Right lobe of liver (tissue), 6 donors: Measurements from ENCODE around the gene AMMECR1L. TPM values are rescaled to one million over a fixed set of nuclear protein-coding genes. Genes with fewer than 3 reads are reported as not detected.
"Not testable (repeated sequence)": the region's sequence is repeated elsewhere in the genome, so short reads cannot be mapped to it uniquely, and the experiment has no call there.

Experiments used
- ATAC-seq, 4 donors: fragments of 200-7000 bp; cut with Tn5 transposase; one replicate each; pipeline ENCODE4 v1.9.1; 2020; ENCODE audit warnings: mild to moderate bottlenecking in 4 of 4, moderate library complexity in 4 of 4
- DNase-seq, 3 donors: peaks; one replicate each; pipeline ENCODE4 v3.0.0-alpha.2; 2020
- H3K27ac ChIP-seq, 3 donors: fragments of 200-600 bp; one replicate each; pipeline ENCODE4 v1.8.0; 2022
- H3K27me3 ChIP-seq, 2 donors: fragments of 200-600 bp; one replicate each; pipeline ENCODE4 v1.8.0; 2022
- H3K36me3 ChIP-seq, 4 donors: fragments of 200-600 bp; sonication (generic) in 1 of 4; one replicate each; pipeline versions ENCODE4 v1.5.1 to v1.8.0; 2017 to 2022; ENCODE audit warnings: control low read depth in 1 of 4
- H3K4me1 ChIP-seq, 4 donors: fragments of 200-600 bp; sonication (generic) in 1 of 4; one replicate each; pipeline versions ENCODE4 v1.5.1 to v1.8.0; 2017 to 2022; ENCODE audit warnings: control low read depth in 1 of 4
- H3K4me3 ChIP-seq, 3 donors: fragments of 200-600 bp; one replicate each; pipeline ENCODE4 v1.8.0; 2022
- H3K9me3 ChIP-seq, 4 donors: fragments of 200-600 bp; sonication (generic) in 1 of 4; one replicate each; pipeline versions ENCODE4 v1.5.1 to v1.8.0; 2017 to 2022; ENCODE audit warnings: control low read depth in 1 of 4
- CTCF ChIP-seq, 4 donors: fragments of 200-600 bp in 3 of 4; fragments of 450-650 bp in 1 of 4; IDR thresholded peaks; one replicate each; pipeline versions ENCODE4 v1.5.1 to v1.8.0; 2016 to 2022; ENCODE audit warnings: antibody characterized with exemption in 4 of 4, mild to moderate bottlenecking in 2 of 4
- POLR2A ChIP-seq: fragments of 450-650 bp; IDR thresholded peaks from one replicate; pipeline ENCODE4 v1.6.1; 2017; ENCODE audit warnings: antibody characterized with exemption, mild to moderate bottlenecking
- WGBS: methylation state at CpG from one replicate; pipeline ENCODE4 v1.1.6; 2018; ENCODE audit warnings: low coverage, low lambda C conversion rate; ENCODE audit not compliant: insufficient coverage; ENCODE audit errors: missing lambda C conversion rate; 5-methylcytosine and 5-hydroxymethylcytosine counted together
- intact Hi-C, 2 donors: fragments of 100-400 bp; cut with DNase I; formaldehyde crosslinking; loops; one replicate each; pipeline versions ENCODE4 v1.11.2 to v1.14.1; 2022
- total RNA-seq, 6 experiments: library from RNA; depleted of rRNA in 2 of 6; stranded (reverse); fragments of >200 nt in 2 of 6; fragmentation: NEBNext Ultra II Directional in 3 of 6; extraction: Animal tissue kit (Norgen Biotek cat#: 25700) in 3 of 6; gene quantifications; one replicate each; pipeline versions ENCODE4 v1.1.0 to v1.2.4, GENCODE V29; 2016 to 2023
- donor health status: DM: no; HTN: yes; CAD: no.
- donor health status: DM: no; HTN: no; CAD: no.
- donor health status: DM: no; HTN: no; CAD: no.
- donor health status: DM: no; HTN: yes; CAD: no.
- donor health status: DM: no; HTN: yes; CAD: no.

The AMMECR1L gene
- total RNA-seq, 6 experiments from 2014 or later = 5.3 to 7.6 (median 6.7) TPM

- H3K36me3 ChIP-seq = peaks cover 0 to under 1% (median 0%) of the 10 kb centered on the region in 4 donors
- WGBS = 100% methylated on average over 1 of the region's 1 CpG
- TF ChIP-seq POLR2A (no peak), CTCF (IDR thresholded peaks at IDR 0.05) (no peak)
- no peak for DNase-seq
- peaks cover 0 to 28% (median 0%) of the 10 kb centered on the region in 4 donors for H3K4me1 ChIP-seq
- H3K27ac ChIP-seq = no peak overlapping the region
- H3K27me3 ChIP-seq = no peaks in the 10 kb centered on the region
- ATAC-seq = no peak
- intact Hi-C loops = no loop called here
- no peak overlapping the region for H3K4me3 ChIP-seq
- no peaks in the 10 kb centered on the region for H3K9me3 ChIP-seq
Measured at GRCh38 chr2:127888772-127889171, 3.0 kb upstream of the AMMECR1L start.

GRCh38 chr2:127887776-127888130 is 2.0 kb upstream of the AMMECR1L start:
- WGBS = 13% methylated on average over 1 of the region's 1 CpG
- intact Hi-C loops = no loop called here
- Histone ChIP-seq H3K4me3 (no peak overlapping the region), H3K9me3 (no peaks in the 10 kb centered on the region), H3K4me1 (peaks cover 0 to 24% (median 0%) of the 10 kb centered on the region in 4 donors), H3K27me3 (no peaks in the 10 kb centered on the region), H3K36me3 (peaks cover 0 to 10% (median 2%) of the 10 kb centered on the region in 4 donors), H3K27ac (peak overlapping the region in 1 of 3 donors; percentile 4)
- TF ChIP-seq POLR2A (no peak), CTCF (IDR thresholded peaks at IDR 0.05) (no peak)
- DNase-seq (no peak), ATAC-seq (no peak)

GRCh38 chr2:127887082-127887775 is 1.5 kb upstream of the AMMECR1L start:
- no peak for ATAC-seq
- no peak for TF ChIP-seq CTCF (IDR thresholded peaks at IDR 0.05)
- TF ChIP-seq POLR2A = no peak
- no peaks in the 10 kb centered on the region for H3K27me3 ChIP-seq
- H3K36me3 ChIP-seq = peaks cover 0 to 15% (median 2%) of the 10 kb centered on the region in 4 donors
- intact Hi-C loops = no loop called here
- peak overlapping the region in 2 of 3 donors; percentile 4 to 87 for H3K27ac ChIP-seq
- no peak for DNase-seq
- H3K4me1 ChIP-seq = peaks cover 0 to 24% (median 0%) of the 10 kb centered on the region in 4 donors
- H3K4me3 ChIP-seq = peak overlapping the region; percentile 1 to 74 (median 66)
- H3K9me3 ChIP-seq = no peaks in the 10 kb centered on the region
- WGBS = 19% methylated on average over 8 of the region's 8 CpGs

- 0% methylated on average over 1 of the region's 32 CpGs for WGBS
- intact Hi-C loops = not testable (repeated sequence)
Measured at GRCh38 chr2:127886593-127886935, 808 bp upstream of the AMMECR1L start.

GRCh38 chr2:127884861-127885740 is 655 bp downstream of the AMMECR1L start:
- DNase-seq = peak; percentile 59 to 60 (median 60)
- not testable (repeated sequence) for H3K27me3 ChIP-seq
- ATAC-seq = peak; percentile 14 to 33 (median 29)

More at GRCh38 chr2:127886593-127886935, 808 bp upstream of the AMMECR1L start:
- Histone ChIP-seq H3K4me1 (peaks cover 0 to 24% (median 0%) of the 10 kb centered on the region in 4 donors), H3K36me3 (peaks cover 0 to 15% (median 2%) of the 10 kb centered on the region in 4 donors), H3K27ac (peak overlapping the region; percentile 80 to 87 (median 83)), H3K4me3 (peak overlapping the region; percentile 54 to 74 (median 66))
- peak; percentile 47 to 63 (median 59) for ATAC-seq
- not testable (repeated sequence) for H3K9me3 ChIP-seq, DNase-seq, H3K27me3 ChIP-seq

More at GRCh38 chr2:127884861-127885740, 655 bp downstream of the AMMECR1L start:
- TF ChIP-seq CTCF (IDR thresholded peaks at IDR 0.05) = peak in 3 of 4 donors; percentile 8 to 26 (median 21)
- Histone ChIP-seq H3K4me3 (peak overlapping the region; percentile 54 to 74 (median 66)), H3K36me3 (peaks cover 0 to 19% (median 2%) of the 10 kb centered on the region in 4 donors), H3K4me1 (peaks cover 0 to 24% (median 0%) of the 10 kb centered on the region in 4 donors), H3K27ac (peak overlapping the region; percentile 12 to 54 (median 37))
- WGBS = under 1% methylated on average over 13 of the region's 61 CpGs
- intact Hi-C loops, H3K9me3 ChIP-seq: not testable (repeated sequence)
